Astrocyte (in vitro differentiated cells and primary cell): ENCODE results near the gene VPS37C. TPM values are rescaled to one million over a fixed set of nuclear protein-coding genes. Genes with fewer than 3 reads are reported as not detected.

Experiments
- DNase-seq: peaks from one replicate; pipeline ENCODE4 v3.0.0-alpha.2; 2010; ENCODE audit warnings: low read depth
- FAIRE-seq: peaks from 2 replicates; lab custom pipeline; 2011; peaks lifted over from hg19 to GRCh38; lab: Jason Lieb, UNC
- H2AFZ ChIP-seq: 2 replicates; pipeline ENCODE4 v1.6.0; 2012; ENCODE audit warnings: low read depth, low read length, inconsistent platforms
- H3K27ac ChIP-seq: 2 replicates; pipeline ENCODE4 v1.5.1; 2011; ENCODE audit warnings: low read depth, low read length, inconsistent platforms
- H3K27me3 ChIP-seq: 2 replicates; pipeline ENCODE4 v1.6.0; 2011; ENCODE audit warnings: low read length, inconsistent platforms; ENCODE audit not compliant: insufficient read depth
- H3K36me3 ChIP-seq: 2 replicates; pipeline ENCODE4 v1.5.1; 2011; ENCODE audit warnings: low read length, inconsistent platforms; ENCODE audit not compliant: insufficient read depth
- H3K4me1 ChIP-seq: 2 replicates; pipeline ENCODE4 v1.5.1; 2011; ENCODE audit warnings: low read length, inconsistent platforms; ENCODE audit not compliant: insufficient read depth
- H3K4me2 ChIP-seq: 2 replicates; pipeline ENCODE4 v1.6.0; 2012; ENCODE audit warnings: low read length, inconsistent platforms
- H3K4me3 ChIP-seq: 2 replicates; pipeline ENCODE4 v1.5.1; 2011; ENCODE audit warnings: low read depth, mild to moderate bottlenecking, low read length, inconsistent platforms; ENCODE audit not compliant: insufficient read depth
- H3K79me2 ChIP-seq: 2 replicates; pipeline ENCODE4 v1.6.0; 2012; ENCODE audit warnings: mild to moderate bottlenecking, low read length, inconsistent platforms; ENCODE audit not compliant: insufficient read depth
- H3K9ac ChIP-seq: 2 replicates; pipeline ENCODE4 v1.6.0; 2012; ENCODE audit warnings: mild to moderate bottlenecking, low read length, inconsistent platforms
- H3K9me3 ChIP-seq: 2 replicates; pipeline ENCODE4 v1.5.1; 2012; ENCODE audit warnings: low read depth, mild to moderate bottlenecking, low read length, inconsistent platforms; ENCODE audit not compliant: insufficient read depth
- H4K20me1 ChIP-seq: 2 replicates; pipeline ENCODE4 v1.6.0; 2012; ENCODE audit warnings: low read length, inconsistent platforms; ENCODE audit not compliant: insufficient read depth
- H3K27ac Mint-ChIP-seq: one replicate; pipeline ENCODE4 v1.8.0; 2021; ENCODE audit warnings: mild to moderate bottlenecking, mixed read lengths; ENCODE audit not compliant: unreplicated experiment
- H3K27me3 Mint-ChIP-seq: one replicate; pipeline ENCODE4 v1.8.0; 2021; ENCODE audit warnings: low read depth, mixed read lengths; ENCODE audit not compliant: unreplicated experiment
- H3K36me3 Mint-ChIP-seq: one replicate; pipeline ENCODE4 v1.8.0; 2021; ENCODE audit warnings: low read depth, mixed read lengths; ENCODE audit not compliant: unreplicated experiment
- H3K4me1 Mint-ChIP-seq: one replicate; pipeline ENCODE4 v1.8.0; 2021; ENCODE audit warnings: low read depth, mixed read lengths; ENCODE audit not compliant: unreplicated experiment
- H3K4me3 Mint-ChIP-seq: one replicate; pipeline ENCODE4 v1.8.0; 2021; ENCODE audit warnings: mild to moderate bottlenecking, moderate library complexity, mixed read lengths; ENCODE audit not compliant: unreplicated experiment
- H3K9me3 Mint-ChIP-seq: one replicate; pipeline ENCODE4 v1.8.0; 2021; ENCODE audit warnings: mild to moderate bottlenecking, mixed read lengths; ENCODE audit not compliant: unreplicated experiment
- CTCF ChIP-seq: IDR thresholded peaks from 2 replicates; pipeline ENCODE4 v1.5.1; 2011; ENCODE audit warnings: low read depth, mild to moderate bottlenecking, inconsistent platforms, low read length, moderate library complexity; ENCODE audit not compliant: insufficient read depth
- EZH2 ChIP-seq: IDR thresholded peaks from 2 replicates; pipeline ENCODE4 v1.6.1; 2012; ENCODE audit warnings: mild to moderate bottlenecking, low read length, inconsistent platforms; ENCODE audit not compliant: insufficient read depth
- total RNA-seq: library from RNA; stranded (reverse); gene quantifications from 2 replicates; pipeline ENCODE4 v1.2.1, GENCODE V29; 2021

The VPS37C gene
- total RNA-seq, 1 donor from 2014 or later, result 18.1 TPM

- peaks cover 15% of the 10 kb centered on the region for H3K4me1 Mint-ChIP-seq
- H3K4me2 ChIP-seq, result peak overlapping the region; percentile 97
- H3K27me3 ChIP-seq, result peaks cover 10% of the 10 kb centered on the region
- H3K27ac Mint-ChIP-seq, result peak overlapping the region; percentile 95
- H3K4me1 ChIP-seq, result peaks cover 28% of the 10 kb centered on the region
- H3K9ac ChIP-seq, result peak overlapping the region; percentile 83
- DNase-seq, result no peak
- peak overlapping the region; percentile 74 for H3K4me3 ChIP-seq
- H3K79me2 ChIP-seq, result peaks cover 23% of the 10 kb centered on the region
- no peak for TF ChIP-seq EZH2
- no peak for TF ChIP-seq CTCF
- H4K20me1 ChIP-seq, result no peaks in the 10 kb centered on the region
- H3K36me3 ChIP-seq, result no peaks in the 10 kb centered on the region
- no peaks in the 10 kb centered on the region for H3K9me3 ChIP-seq
- no peaks in the 10 kb centered on the region for H3K27me3 Mint-ChIP-seq
- H3K9me3 Mint-ChIP-seq, result no peaks in the 10 kb centered on the region
- H3K4me3 Mint-ChIP-seq, result peak overlapping the region; percentile 90
- peak overlapping the region; percentile 88 for H2AFZ ChIP-seq
- no peak for FAIRE-seq
- H3K36me3 Mint-ChIP-seq, result no peaks in the 10 kb centered on the region
- no peak overlapping the region for H3K27ac ChIP-seq
Observed at GRCh38 chr11:61162092-61162941, 1.1 kb upstream of the VPS37C start.

- Histone ChIP-seq H3K4me3 (peak overlapping the region; percentile 74), H3K36me3 (no peaks in the 10 kb centered on the region), H3K79me2 (peaks cover 39% of the 10 kb centered on the region), H3K9ac (peak overlapping the region; percentile 83), H3K4me1 (peaks cover 28% of the 10 kb centered on the region), H3K27ac (peak overlapping the region; percentile 80), H2AFZ (peak overlapping the region; percentile 88), H3K27me3 (peaks cover 10% of the 10 kb centered on the region), H3K4me2 (peak overlapping the region; percentile 97), H4K20me1 (no peaks in the 10 kb centered on the region), H3K9me3 (no peaks in the 10 kb centered on the region)
- FAIRE-seq, result no peak
- no peak for TF ChIP-seq CTCF
- Mint-ChIP-seq H3K9me3 (no peaks in the 10 kb centered on the region), H3K36me3 (no peaks in the 10 kb centered on the region), H3K27me3 (no peaks in the 10 kb centered on the region), H3K4me3 (peak overlapping the region; percentile 83), H3K27ac (peak overlapping the region; percentile 89), H3K4me1 (peaks cover 15% of the 10 kb centered on the region)
- no peak for DNase-seq
Observed at GRCh38 chr11:61160487-61161189, 588 bp downstream of the VPS37C start.
